GM10266 (cell line): ENCODE measurements around the gene FAM78A.

Experiments used
- DNase-seq: peaks from one replicate; pipeline ENCODE4 v3.0.0; 2012; ENCODE audit errors: extremely low spot score
- CTCF ChIP-seq: IDR thresholded peaks from 2 replicates; pipeline ENCODE4 v1.5.1; 2012; ENCODE audit warnings: mild to moderate bottlenecking, low read depth; ENCODE audit not compliant: control insufficient read depth, insufficient read depth; ENCODE audit errors: missing control alignments

The FAM78A gene

DNA sequence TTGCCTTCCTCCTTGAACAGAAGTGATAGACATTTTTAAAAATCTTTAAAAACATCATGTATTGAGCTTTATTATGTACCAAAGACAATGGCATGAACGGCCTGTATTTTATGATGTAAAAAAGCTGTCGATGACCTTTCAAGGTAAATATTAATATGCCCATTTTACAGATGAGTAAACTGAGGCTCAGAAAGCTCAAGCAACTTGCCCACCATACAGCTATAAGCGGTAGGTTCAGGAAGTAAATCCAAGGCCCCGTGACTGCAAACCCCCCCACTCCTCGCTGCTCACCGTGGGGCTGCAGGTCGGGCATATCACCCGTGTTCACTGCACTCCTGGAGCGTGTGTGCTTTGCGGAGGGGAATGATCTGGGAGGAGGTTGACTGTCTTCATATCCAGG is 16.6 kb upstream of the FAM78A start:
- no peak for DNase-seq

DNA sequence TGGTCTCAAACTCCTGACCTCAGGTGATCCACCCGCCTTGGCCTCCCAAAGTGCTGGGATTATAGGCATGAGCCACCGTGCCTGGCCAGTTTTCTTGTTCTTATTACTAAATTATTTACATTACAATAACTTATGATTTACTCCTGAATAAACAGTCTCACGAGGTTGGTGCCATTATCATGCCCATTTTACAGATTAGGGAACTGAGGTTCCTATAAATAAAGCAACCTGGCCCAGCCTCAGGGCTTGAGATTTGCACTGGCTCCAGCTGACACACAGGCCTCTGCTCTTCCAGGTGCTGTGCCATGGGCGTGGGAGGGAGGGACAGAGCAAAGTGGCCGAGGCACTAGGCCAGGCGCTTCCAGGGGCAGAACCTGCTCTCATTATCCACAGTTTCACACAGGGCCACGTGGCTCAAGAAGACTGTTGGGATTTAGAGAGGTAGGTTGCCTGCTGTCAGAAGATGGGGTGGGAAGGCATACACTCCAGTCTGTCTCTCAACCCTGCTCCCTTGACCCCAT is 15.5 kb upstream of the FAM78A start:
- TF ChIP-seq CTCF = no peak

More for the DNA sequence above, 16.6 kb upstream of the FAM78A start:
- no peak for TF ChIP-seq CTCF

GRCh38 chr9:131290767-131291370 is 14.6 kb upstream of the FAM78A start:
- no peak for TF ChIP-seq CTCF
- DNase-seq = no peak

More for the DNA sequence above, 15.5 kb upstream of the FAM78A start:
- DNase-seq = no peak

GRCh38 chr9:131290036-131290766 is 13.9 kb upstream of the FAM78A start:
- DNase-seq = no peak
- TF ChIP-seq CTCF = no peak

DNA sequence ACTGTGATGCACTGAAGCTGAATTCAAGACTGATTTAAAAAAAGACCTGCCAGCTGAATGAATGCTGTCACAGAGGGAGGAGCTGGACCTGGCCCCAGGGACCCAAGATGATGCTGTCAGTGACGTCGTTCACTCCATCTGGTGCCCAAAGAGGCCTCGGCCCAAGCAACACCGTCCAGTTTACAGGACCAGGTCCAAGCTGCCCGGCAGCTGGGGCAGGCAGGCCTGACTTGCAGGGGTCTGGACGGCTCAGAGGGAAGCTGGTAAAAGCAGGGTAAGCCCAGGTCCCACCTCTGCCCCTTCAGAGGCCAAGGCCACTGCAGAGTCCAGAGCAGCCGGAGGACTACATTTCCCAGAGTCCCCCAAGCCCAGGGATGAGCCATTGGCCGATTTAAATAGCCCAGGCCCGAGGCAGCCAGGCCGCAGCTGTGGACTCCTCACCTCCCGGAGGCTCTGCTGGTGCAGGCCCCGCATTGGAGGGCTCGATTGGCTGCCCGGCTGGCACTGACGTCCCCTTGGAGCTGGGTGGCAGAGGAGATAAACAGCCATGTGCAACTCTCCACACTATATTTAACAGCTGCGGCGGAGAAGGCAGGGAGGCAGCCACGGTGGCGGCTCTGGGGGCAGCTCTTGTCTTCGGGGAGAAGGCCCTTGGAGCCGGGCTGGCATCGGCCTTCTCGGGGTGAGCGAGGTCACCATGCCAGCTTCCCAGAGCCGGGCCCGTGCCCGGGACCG is 13.2 kb upstream of the FAM78A start, which contains the start of gene PLPP7:
Gene PLPP7, plus strand, starts transcription at position 423 of the 735 bp plus-strand sequence. Its CDS starts 275 bp downstream, at position 698.
- no peak for DNase-seq

GRCh38 chr9:131288217-131288616 is 11.9 kb upstream of the FAM78A start:
- no peak for DNase-seq
- TF ChIP-seq CTCF = no peak

More for the DNA sequence above, 13.2 kb upstream of the FAM78A start, which contains the start of gene PLPP7:
- TF ChIP-seq CTCF = no peak
